Bronchial epithelial cell (primary cell): ENCODE data around the gene DACT3. TPM values are rescaled to one million over a fixed set of nuclear protein-coding genes. Genes with fewer than 3 reads are reported as not detected.

Experiments
- DNase-seq: peaks from one replicate; pipeline ENCODE4 v3.0.0-alpha.2; 2010; ENCODE audit warnings: low read depth
- FAIRE-seq: peaks from 2 replicates; lab custom pipeline; 2011; peaks lifted over from hg19 to GRCh38; lab: Jason Lieb, UNC
- H3K27me3 ChIP-seq: 2 replicates; pipeline ENCODE4 v1.5.1; 2011; ENCODE audit warnings: low read length; ENCODE audit not compliant: control insufficient read depth, insufficient read depth
- H3K36me3 ChIP-seq: 2 replicates; pipeline ENCODE4 v1.5.1; 2011; ENCODE audit warnings: low read length; ENCODE audit not compliant: control insufficient read depth, insufficient read depth
- H3K4me3 ChIP-seq: 2 replicates; pipeline ENCODE4 v1.5.1; 2011; ENCODE audit warnings: mild to moderate bottlenecking, low read depth, low read length, control low read depth
- total RNA-seq: library from RNA; depleted of rRNA; stranded (reverse); fragments of >200 nt; gene quantifications from 2 replicates; pipeline ENCODE4 v1.2.1, GENCODE V29; 2014
- TF ChIP-seq, protein P1 (sequence below): IDR thresholded peaks from 2 replicates; pipeline ENCODE4 v1.5.1; 2011; ENCODE audit warnings: mild to moderate bottlenecking, moderate library complexity, low read length, control low read depth, inconsistent platforms; ENCODE audit not compliant: insufficient read depth, severe bottlenecking

DACT3 gene
- total RNA-seq, 1 donor from 2014 or later = under 0.01 TPM

DNA sequence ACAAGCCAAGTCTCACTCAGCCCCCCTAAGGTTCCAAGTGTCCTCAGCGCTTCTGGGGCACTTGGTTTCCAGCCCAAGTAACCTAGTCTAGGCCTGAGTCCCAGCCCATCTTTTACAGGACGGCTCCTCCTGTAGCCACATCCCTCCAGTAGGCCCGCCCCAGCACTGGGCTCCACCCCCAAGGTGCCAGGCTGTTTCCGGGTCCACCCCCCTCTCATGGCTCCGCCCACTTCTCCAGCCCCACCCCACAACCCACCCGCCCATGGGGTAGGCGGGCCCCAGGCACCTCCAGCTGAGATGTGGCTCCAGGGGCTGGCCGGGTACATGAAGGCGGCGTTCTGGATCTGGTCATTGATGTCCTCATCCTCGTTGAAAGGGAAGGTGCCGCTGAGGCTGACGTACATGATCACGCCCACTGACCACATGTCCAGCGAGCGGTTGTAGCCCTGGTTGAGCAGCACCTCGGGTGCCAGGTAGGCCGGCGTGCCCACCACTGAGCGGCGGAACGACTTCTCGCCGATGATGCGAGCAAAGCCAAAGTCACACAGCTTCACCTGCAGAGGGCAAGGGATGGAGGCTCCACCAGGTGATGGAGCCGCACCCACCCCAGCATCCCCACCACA, 17.2 kb upstream of the DACT3 start:
- Histone ChIP-seq H3K4me3 (no peak overlapping the region), H3K27me3 (no peaks in the 10 kb centered on the region), H3K36me3 (peaks cover 23% of the 10 kb centered on the region)
- no peak for FAIRE-seq
- TF ChIP-seq, protein P1, sequence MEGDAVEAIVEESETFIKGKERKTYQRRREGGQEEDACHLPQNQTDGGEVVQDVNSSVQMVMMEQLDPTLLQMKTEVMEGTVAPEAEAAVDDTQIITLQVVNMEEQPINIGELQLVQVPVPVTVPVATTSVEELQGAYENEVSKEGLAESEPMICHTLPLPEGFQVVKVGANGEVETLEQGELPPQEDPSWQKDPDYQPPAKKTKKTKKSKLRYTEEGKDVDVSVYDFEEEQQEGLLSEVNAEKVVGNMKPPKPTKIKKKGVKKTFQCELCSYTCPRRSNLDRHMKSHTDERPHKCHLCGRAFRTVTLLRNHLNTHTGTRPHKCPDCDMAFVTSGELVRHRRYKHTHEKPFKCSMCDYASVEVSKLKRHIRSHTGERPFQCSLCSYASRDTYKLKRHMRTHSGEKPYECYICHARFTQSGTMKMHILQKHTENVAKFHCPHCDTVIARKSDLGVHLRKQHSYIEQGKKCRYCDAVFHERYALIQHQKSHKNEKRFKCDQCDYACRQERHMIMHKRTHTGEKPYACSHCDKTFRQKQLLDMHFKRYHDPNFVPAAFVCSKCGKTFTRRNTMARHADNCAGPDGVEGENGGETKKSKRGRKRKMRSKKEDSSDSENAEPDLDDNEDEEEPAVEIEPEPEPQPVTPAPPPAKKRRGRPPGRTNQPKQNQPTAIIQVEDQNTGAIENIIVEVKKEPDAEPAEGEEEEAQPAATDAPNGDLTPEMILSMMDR = no peak
- DNase-seq = peak; percentile 14

DNA sequence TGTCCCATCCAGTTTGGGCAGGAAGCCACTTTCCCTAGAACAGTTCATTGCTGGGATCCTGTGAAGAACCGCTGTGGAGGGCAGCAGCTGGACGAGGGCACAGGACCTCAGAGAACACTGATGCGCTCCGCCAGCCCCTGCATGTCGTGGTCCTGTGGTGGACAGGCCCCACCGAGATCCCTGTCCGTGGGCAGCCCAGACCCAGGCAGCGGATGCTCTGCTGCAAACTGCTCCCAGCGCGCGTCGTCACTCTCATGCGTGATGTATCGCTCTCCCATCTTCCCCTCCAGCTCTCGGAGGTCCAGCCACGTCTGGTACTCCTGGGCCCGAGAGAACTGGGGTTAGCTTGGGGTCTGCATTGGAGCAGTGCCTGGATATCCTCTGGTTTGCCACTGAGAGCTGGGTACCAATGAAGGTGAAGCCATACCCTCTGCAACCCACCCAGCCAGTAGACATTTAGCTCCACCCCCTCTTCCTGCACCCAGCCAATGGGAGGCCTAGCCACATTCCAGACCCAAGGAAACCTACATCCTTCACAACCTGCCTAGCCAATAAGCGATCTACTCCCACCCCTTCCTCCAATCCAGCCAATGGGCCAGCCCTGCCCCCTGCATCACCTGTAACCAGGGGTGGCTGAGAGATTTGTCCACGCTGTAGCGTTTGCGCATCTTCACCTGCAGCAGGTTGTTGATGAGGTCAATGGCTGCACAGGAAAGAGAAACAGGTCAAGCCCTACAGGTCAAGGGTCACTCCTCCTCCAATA, 13.6 kb upstream of the DACT3 start:
- FAIRE-seq (no peak), DNase-seq (peak; percentile 29)
- no peaks in the 10 kb centered on the region for H3K27me3 ChIP-seq
- TF ChIP-seq, protein P1 = no peak
- peaks cover 21% of the 10 kb centered on the region for H3K36me3 ChIP-seq
- H3K4me3 ChIP-seq = no peak overlapping the region

DNA sequence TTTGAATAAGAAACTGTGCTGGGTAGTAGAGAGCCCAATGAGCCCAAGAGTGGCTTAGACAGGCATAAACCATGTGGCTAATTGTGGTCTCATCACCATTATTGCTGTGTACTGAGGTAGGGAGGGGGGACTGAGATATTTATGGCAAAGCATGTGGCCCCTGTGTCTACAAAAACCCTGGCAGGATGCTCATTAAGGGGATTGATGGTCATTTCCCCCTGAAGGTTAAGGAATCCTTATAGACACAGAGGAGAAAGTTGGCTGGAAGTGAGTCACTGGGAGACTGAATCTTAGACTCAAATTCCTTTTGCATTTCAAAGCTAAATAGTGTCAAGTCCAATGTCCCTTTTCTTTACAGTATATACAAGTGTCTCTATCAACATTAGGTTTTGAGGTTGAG, 9.8 kb upstream of the DACT3 start:
- Histone ChIP-seq H3K4me3 (no peak overlapping the region), H3K36me3 (peaks cover 8% of the 10 kb centered on the region), H3K27me3 (no peaks in the 10 kb centered on the region)
- TF ChIP-seq, protein P1 = no peak
- FAIRE-seq = no peak
- peak; percentile 40 for DNase-seq

DNA sequence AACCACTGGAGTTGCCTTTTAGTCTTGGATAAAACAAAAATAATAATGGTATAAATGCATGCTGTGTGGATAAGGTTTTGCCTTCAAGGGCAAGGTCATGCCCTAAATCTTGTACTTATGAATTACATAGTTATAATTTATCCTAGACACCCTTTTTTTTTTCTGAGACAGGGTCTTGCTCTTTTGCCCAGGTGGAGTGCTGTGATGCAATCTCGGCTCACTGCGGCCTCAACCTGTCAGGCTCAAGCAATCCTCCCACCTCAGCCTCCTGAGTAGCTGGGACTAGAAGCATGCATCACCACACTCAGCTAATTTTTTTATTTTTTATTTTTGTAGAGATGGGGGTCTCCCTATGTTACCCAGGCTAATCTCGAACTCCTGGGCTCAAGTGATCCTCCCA, 7.7 kb upstream of the DACT3 start:
- no peak for DNase-seq
- no peaks in the 10 kb centered on the region for H3K27me3 ChIP-seq
- no peaks in the 10 kb centered on the region for H3K36me3 ChIP-seq
- no peak for FAIRE-seq
- TF ChIP-seq, protein P1 = no peak
- no peak overlapping the region for H3K4me3 ChIP-seq

DNA sequence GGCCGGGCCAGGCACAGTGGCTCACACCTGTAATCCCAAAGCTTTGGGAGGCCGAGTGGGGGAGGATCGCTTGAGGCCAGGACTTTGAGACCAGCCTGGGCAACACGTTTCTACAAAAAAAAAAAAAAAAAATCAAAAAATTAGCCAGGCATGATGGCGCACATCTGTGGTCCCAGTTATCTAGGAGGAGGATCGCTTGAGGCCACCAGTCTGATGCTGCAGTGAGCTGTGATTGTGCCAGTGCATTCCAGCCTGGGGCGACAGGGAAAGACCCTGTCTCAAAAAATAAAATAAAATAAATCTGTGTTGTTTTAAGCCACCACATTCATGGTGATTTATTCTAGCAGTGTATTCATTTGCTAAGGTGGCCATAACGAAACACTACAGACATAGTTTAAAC, 4.1 kb upstream of the DACT3 start:
- peaks cover 6% of the 10 kb centered on the region for H3K27me3 ChIP-seq
- H3K36me3 ChIP-seq = no peaks in the 10 kb centered on the region
- DNase-seq (no peak), FAIRE-seq (no peak)
- TF ChIP-seq, protein P1 = no peak
- H3K4me3 ChIP-seq = no peak overlapping the region
